Measurements from ENCODE around the gene SEMA3G.

Gene SEMA3G

GRCh38 chr3:52454250-52454937 is 9.5 kb upstream of the SEMA3G start:
- no peak for DNase-seq (ENCODE audit: low read depth)
- in situ Hi-C loops (cut with HindIII; ENCODE audit: low sequenced_read_pairs) = no loop called here
- TF ChIP-seq CTCF (IDR thresholded peaks at IDR 0.05; ENCODE audit: low read depth, low read length, missing control alignments) = no peak
- H3K4me3 ChIP-seq (ENCODE audit: low read depth, low read length) = no peak overlapping the region

GRCh38 chr3:52453496-52454249 is 8.8 kb upstream of the SEMA3G start, which contains the start of gene TNNC1:
Gene TNNC1 (minus strand): TSS chr3:52454041. CDS start chr3:52454015, 26 bp downstream.
- peak within 1 kb of the TSS; percentile 91 for H3K4me3 ChIP-seq (ENCODE audit: low read depth, low read length)
- DNase-seq (ENCODE audit: low read depth) = no peak
- in situ Hi-C loops (cut with HindIII; ENCODE audit: low sequenced_read_pairs) = no loop called here
- no peak for TF ChIP-seq CTCF (IDR thresholded peaks at IDR 0.05; ENCODE audit: low read depth, low read length, missing control alignments)

- no peak for TF ChIP-seq CTCF (IDR thresholded peaks at IDR 0.05; ENCODE audit: low read depth, low read length, missing control alignments)
- DNase-seq (ENCODE audit: low read depth) = no peak
- in situ Hi-C loops (cut with HindIII; ENCODE audit: low sequenced_read_pairs) = no loop called here
- H3K4me3 ChIP-seq (ENCODE audit: low read depth, low read length) = no peak overlapping the region
These were observed 7.8 kb upstream of the SEMA3G start for GRCh38 chr3:52452570-52453221.

GRCh38 chr3:52452126-52452525 is 7.2 kb upstream of the SEMA3G start:
- no peak for TF ChIP-seq CTCF (IDR thresholded peaks at IDR 0.05; ENCODE audit: low read depth, low read length, missing control alignments)
- DNase-seq (ENCODE audit: low read depth) = no peak
- no peak overlapping the region for H3K4me3 ChIP-seq (ENCODE audit: low read depth, low read length)
- in situ Hi-C loops (cut with HindIII; ENCODE audit: low sequenced_read_pairs) = no loop called here

GRCh38 chr3:52451237-52452083 is 6.6 kb upstream of the SEMA3G start:
- in situ Hi-C loops (cut with HindIII; ENCODE audit: low sequenced_read_pairs) = no loop called here
- H3K4me3 ChIP-seq (ENCODE audit: low read depth, low read length) = no peak overlapping the region
- TF ChIP-seq CTCF (IDR thresholded peaks at IDR 0.05; ENCODE audit: low read depth, low read length, missing control alignments) = no peak
- no peak for DNase-seq (ENCODE audit: low read depth)

Measured in astrocyte of the cerebellum (primary cell).